Cerebellar cortex (tissue), 1 donor: ENCODE data around the gene PTK7.
A peak's percentile ranks its signal among the peaks of the same experiment; 100 is the strongest.
"Not testable (repeated sequence)": the region's sequence is repeated elsewhere in the genome, so short reads cannot be mapped to it uniquely, and the experiment has no call there.

Experiments
- DNase-seq: peaks from one replicate; pipeline ENCODE4 v3.0.0-alpha.2; 2015; ENCODE audit warnings: low spot score

PTK7 gene

GRCh38 chr6:43054206-43054943 lies 21.7 kb upstream of the PTK7 start:
- no peak for DNase-seq

DNA sequence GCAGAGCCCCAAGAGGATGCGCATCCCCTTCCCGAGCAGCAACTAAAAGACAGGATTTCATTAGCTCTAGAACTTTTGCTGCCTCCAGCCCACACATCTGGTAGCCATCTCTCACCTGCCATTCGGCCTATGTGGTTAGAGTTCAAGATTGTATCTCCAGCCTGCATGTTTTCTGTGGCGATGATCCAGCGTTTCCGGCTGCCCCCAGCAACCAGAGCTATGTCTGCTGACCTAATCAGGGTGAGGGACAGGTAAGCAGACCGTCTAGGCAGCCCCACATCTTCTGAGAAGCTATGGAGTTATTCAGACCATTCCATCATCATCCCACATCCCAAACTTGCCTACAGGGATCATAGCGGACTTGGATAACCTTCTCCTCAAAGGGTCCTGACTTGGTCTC lies 20.1 kb upstream of the PTK7 start:
- DNase-seq: no peak

DNA sequence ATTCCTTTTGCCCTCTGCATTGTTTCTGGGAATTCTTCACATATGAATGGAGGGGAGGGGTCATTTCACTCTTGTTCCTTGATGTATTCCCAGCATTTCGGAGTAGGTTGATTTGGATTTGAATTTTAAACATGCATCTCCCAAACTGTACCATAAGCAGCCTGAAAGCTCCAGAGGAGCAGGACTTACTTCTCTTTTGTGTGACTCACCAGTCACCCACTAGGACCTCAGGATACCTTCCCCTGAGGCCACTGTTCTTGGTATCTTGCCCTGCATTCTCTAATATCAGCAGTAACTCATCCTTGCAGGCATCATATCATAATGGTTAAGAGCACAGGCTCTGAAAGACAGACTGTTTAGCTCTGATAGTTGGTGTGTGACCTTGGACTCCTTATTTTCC lies 17.6 kb upstream of the PTK7 start:
- no peak for DNase-seq

GRCh38 chr6:43059168-43060033 lies 16.7 kb upstream of the PTK7 start, which contains the start of the genes KLC4 and MRPL2:
KLC4 (plus strand) TSS chr6:43059631; CDS start chr6:43061336, 1,705 bp downstream.
MRPL2 (minus strand) TSS chr6:43059434; CDS start chr6:43059381, 53 bp downstream.
- peak; percentile 100 for DNase-seq

GRCh38 chr6:43060034-43060754 lies 15.9 kb upstream of the PTK7 start:
- peak; percentile 50 for DNase-seq

GRCh38 chr6:43060755-43061633 lies 15.1 kb upstream of the PTK7 start:
- DNase-seq: no peak

- DNase-seq: no peak
These were observed 14.3 kb upstream of the PTK7 start for GRCh38 chr6:43061861-43062260.

GRCh38 chr6:43062818-43063217 lies 13.3 kb upstream of the PTK7 start:
- DNase-seq: no peak

DNA sequence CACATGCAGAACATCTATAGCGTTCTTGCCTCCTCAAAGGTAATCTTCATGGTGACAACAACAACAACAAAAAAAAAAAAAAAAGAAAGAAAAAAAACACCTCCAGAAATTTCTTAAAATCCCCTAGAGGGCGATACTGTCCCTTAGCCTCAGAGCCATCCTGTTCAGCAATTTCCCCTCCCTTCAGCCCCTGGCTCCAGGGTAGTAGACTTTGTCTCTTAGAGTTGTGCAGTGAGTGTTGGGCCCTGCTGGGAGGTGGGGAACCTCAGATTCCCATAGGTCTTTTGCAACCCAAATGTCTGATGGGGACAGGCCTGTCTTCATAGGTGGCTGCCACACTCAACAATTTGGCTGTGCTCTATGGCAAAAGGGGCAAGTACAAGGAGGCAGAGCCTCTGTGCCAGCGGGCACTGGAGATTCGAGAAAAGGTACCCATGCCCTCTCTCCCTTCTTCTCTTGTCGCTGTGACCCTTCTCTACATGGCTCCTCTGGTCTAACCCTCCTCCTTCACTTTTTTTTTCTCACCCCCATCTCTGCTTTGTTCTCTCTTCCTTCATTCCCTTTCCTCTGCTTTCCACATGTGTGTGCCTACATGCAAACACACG lies 6.0 kb upstream of the PTK7 start:
- DNase-seq: peak; percentile 64

DNA sequence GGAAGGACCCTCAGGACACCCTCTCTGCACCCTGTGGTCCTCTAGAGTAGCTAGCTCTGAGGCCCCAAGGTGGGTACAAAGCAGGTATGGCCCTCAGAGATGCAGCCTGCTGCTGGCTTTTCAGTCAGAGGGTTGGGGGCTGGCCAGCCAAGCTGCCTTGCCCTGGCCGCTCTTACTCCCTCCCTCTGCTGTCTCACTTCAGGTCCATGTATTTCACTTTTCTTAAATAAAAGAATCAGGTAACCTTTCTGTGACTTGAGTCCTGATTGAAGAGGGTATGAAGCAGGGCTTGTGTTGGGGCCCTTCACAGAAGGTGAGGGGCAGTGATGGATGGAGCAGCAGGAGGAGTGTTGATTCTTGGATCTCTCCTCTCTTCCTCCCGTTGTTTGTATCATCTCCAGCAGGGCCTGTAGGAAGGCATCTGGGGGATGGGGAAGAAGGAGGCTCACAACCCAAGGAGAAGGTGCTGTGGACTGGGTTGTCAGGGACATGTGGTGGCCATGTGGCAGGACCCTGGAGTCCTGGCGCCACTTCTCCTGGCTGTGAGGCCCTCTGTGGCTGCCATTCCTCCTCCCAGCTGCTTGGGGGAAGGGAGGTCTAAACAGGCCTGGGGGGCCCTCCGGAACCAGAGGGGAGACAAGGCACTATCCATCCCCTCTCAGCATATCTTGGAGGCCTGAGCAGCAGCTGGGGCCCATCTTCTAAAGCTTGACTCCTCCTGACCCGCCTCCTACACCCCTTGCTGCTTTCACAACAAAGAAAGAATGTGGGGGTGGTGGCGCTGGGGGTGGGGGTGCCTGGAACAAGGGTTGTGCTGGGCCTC lies 1.1 kb upstream of the PTK7 start:
- no peak for DNase-seq

- DNase-seq: peak; percentile 48
These were observed 584 bp downstream of the PTK7 start for GRCh38 chr6:43076464-43077332.

- DNase-seq: no peak
These were observed 1.3 kb downstream of the PTK7 start for GRCh38 chr6:43077333-43077809.

GRCh38 chr6:43077981-43078511 lies 1.9 kb downstream of the PTK7 start:
- DNase-seq: no peak

GRCh38 chr6:43078691-43079090 lies 2.6 kb downstream of the PTK7 start:
- DNase-seq: no peak

DNA sequence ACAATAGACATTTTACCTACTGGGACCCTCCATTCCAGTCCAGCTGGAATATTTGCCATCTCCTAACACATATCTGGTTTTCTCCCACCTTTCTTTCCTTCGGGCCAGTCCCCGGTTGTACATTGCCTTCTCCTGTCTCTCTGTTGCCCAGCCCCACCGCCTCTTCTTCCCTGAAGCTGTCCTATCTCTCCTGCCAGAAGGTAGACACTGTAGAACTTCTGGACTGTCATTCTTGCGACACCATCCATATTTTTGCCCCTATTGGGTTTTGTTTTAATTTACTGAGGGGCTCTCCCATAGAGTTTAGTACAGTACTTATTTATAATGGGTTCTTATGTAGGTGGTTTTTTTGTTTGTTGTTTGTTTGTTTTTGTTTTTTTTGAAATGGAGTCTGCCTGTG lies 4.9 kb downstream of the PTK7 start:
- DNase-seq: no peak

DNA sequence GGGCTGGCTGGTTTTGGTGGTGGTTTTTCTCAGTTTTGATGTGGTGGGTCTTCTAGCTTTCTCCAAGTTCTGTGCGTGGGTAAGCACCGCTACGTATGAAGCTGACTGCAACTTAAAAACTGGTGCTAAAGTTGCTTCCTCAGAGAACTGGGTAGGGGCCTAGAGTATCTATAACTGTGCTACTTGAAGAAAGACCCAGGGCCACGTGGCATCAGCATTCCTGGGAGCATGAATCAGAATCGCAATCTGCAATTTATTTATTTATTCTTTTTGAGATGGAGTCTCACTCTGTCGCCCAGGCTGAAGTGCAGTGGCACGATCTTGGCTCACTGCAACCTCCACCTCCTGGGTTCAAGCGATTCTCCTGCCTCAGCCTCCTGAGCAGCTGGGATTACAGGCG lies 5.8 kb downstream of the PTK7 start:
- not testable (repeated sequence) for DNase-seq

GRCh38 chr6:43082806-43083655 lies 6.9 kb downstream of the PTK7 start:
- no peak for DNase-seq
